GM11168 (cell line): ENCODE results near the gene DPF3.

Experiments used
- in situ Hi-C: fragments of 300-500 bp; cut with MboI; formaldehyde crosslinking; loops from one replicate; pipeline ENCODE4 v1.12.0; 2022; ENCODE audit warnings: low sequenced_read_pairs; ENCODE audit not compliant: unreplicated experiment

Gene DPF3

GRCh38 chr14:72730468-72730867, 163.4 kb downstream of the DPF3 start:
- in situ Hi-C loops, result no loop called here

- in situ Hi-C loops, result no loop called here
These were observed 167.5 kb downstream of the DPF3 start for GRCh38 chr14:72726444-72726843.

GRCh38 chr14:72723858-72724530, 169.9 kb downstream of the DPF3 start:
- in situ Hi-C loops, result no loop called here

GRCh38 chr14:72722201-72722785, 171.6 kb downstream of the DPF3 start:
- in situ Hi-C loops, result no loop called here

GRCh38 chr14:72721083-72721482, 172.8 kb downstream of the DPF3 start:
- in situ Hi-C loops, result no loop called here

GRCh38 chr14:72717220-72717619, 176.7 kb downstream of the DPF3 start:
- in situ Hi-C loops, result no loop called here

- in situ Hi-C loops, result no loop called here
These were observed 177.4 kb downstream of the DPF3 start for GRCh38 chr14:72716476-72716875.

GRCh38 chr14:72715850-72716228, 178.1 kb downstream of the DPF3 start:
- in situ Hi-C loops, result no loop called here

GRCh38 chr14:72715215-72715849, 178.6 kb downstream of the DPF3 start:
- in situ Hi-C loops, result no loop called here

- in situ Hi-C loops, result no loop called here
These were observed 179.1 kb downstream of the DPF3 start for GRCh38 chr14:72714871-72715214.

- in situ Hi-C loops, result no loop called here
These were observed 179.8 kb downstream of the DPF3 start for GRCh38 chr14:72714094-72714493.

- in situ Hi-C loops, result no loop called here
These were observed 182.0 kb downstream of the DPF3 start for GRCh38 chr14:72711936-72712335.

- in situ Hi-C loops, result no loop called here
These were observed 183.8 kb downstream of the DPF3 start for GRCh38 chr14:72709916-72710611.

GRCh38 chr14:72708708-72709475, 185.0 kb downstream of the DPF3 start:
- in situ Hi-C loops, result no loop called here

- in situ Hi-C loops, result no loop called here
These were observed 185.7 kb downstream of the DPF3 start for GRCh38 chr14:72708222-72708621.

GRCh38 chr14:72706485-72706884, 187.4 kb downstream of the DPF3 start:
- in situ Hi-C loops, result no loop called here

- in situ Hi-C loops, result no loop called here
These were observed 189.4 kb downstream of the DPF3 start for GRCh38 chr14:72704502-72704901.

- in situ Hi-C loops, result no loop called here
These were observed 192.3 kb downstream of the DPF3 start for GRCh38 chr14:72701605-72702004.

GRCh38 chr14:72701237-72701565, 192.7 kb downstream of the DPF3 start:
- in situ Hi-C loops, result no loop called here

GRCh38 chr14:72700338-72701236, 193.3 kb downstream of the DPF3 start:
- in situ Hi-C loops, result no loop called here
